ENCODE results near the gene B3GAT3.

GRCh38 chr11:62574363-62575071 is 47.3 kb downstream of the B3GAT3 start:
- TF ChIP-seq POLR2A (IDR thresholded peaks at IDR 0.05; ENCODE audit: low read depth, low read length) (peak; percentile 8; the same call in 1 of the 2 replicates), POLR2AphosphoS5 (IDR thresholded peaks at IDR 0.05; ENCODE audit: low read depth, low read length) (0 out of 2 replicates have a peak, but pooled peaks have one; percentile 10), SPI1 (IDR thresholded peaks at IDR 0.05; ENCODE audit: low read depth, low read length) (no peak), TAF1 (IDR thresholded peaks at IDR 0.05; ENCODE audit: low read depth, low read length) (no peak), POU2F2 (IDR thresholded peaks at IDR 0.05; ENCODE audit: low read depth, low read length) (no peak)

Data from GM12891 (cell line).